Sciatic nerve (tissue), 2 donors: ENCODE measurements around the gene FN1. TPM values are rescaled to one million over a fixed set of nuclear protein-coding genes. Genes with fewer than 3 reads are reported as not detected.

Source experiments
- ATAC-seq: fragments of 200-7000 bp; cut with Tn5 transposase; one replicate; pipeline ENCODE4 v1.9.1; 2020; ENCODE audit warnings: mild to moderate bottlenecking, moderate library complexity
- DNase-seq: peaks from one replicate; pipeline ENCODE4 v3.0.0-alpha.2; 2020; ENCODE audit warnings: low spot score
- intact Hi-C: fragments of 100-400 bp; cut with DNase I; formaldehyde crosslinking; loops from one replicate; pipeline ENCODE4 v1.14.2; 2022
- total RNA-seq: library from RNA; stranded (reverse); fragmentation: NEBNext Ultra II Directional; extraction: Animal tissue kit (Norgen Biotek cat#: 25700); gene quantifications from one replicate; pipeline ENCODE4 v1.2.1, GENCODE V29; 2021
- donor health status: DM: no; HTN: no; CAD: no.
- donor health status: DM: no; HTN: no; CAD: no.

The FN1 gene
- total RNA-seq, 1 donor from 2014 or later, result 986 TPM

DNA sequence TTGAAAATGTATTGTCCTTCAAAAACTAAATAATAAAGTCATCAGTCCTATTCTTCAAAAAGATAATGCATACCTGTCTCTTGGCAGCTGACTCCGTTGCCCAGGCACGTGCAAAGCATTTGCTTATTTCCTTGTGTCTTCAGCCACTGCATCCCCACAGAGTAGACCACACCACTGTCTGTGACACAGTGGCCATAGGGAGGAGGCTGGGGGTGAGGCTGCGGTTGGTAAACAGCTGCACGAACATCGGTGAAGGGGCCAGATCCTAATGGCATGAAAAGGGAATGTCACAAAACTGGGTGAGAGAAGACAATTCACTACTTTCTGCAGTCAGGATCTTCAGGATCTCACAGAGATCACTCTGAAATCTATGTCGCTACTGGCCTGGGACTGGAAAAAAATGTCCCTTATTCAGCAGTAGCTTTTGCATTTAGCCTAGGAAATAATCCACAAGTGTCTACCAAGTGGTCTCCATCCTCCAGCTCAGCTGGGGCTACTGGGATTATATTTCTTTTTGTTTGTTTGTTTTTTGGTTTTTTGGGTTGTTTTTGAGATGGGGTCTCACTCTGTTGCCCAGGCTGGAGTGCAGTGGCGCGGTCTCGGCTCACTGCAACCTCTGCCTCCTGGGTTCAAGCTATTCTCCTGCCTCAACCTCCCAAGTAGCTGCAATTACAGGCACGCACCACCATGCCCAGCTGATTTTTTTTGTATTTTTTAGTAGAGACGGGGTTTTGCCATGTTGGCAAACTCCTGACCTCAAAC lies 10.7 kb downstream of the FN1 start:
- DNase-seq, result no peak
- intact Hi-C loops, result no loop called here
- peak; percentile 37 for ATAC-seq

DNA sequence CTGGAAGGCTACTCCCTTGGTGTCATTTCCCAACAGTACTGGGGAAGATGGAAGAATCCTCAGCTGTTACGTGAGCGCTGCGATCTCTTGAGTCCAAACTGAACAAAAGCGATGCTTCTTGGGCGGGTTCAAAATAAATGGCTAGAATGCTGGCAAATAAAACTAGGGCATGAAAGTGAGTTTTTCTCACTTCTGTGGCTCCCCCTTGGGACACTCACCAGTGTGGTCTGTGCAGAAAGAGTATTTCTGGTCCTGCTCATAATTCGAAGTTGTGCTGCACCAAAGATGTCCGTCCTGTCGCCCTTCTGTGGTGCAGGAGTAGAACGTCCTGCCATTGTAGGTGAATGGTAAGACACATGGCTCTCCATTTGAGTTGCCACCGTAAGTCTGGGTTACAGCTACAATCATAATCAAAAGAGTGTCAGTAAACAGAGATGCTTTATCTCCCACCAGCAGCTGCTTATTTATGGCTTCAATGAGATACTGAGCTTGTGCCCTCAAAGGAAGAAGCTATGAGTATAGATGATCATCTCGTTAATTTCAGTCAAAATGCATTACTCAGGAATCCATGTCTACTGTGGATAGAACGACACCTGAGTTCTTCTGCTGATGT lies 11.8 kb downstream of the FN1 start:
- DNase-seq (no peak), ATAC-seq (peak; percentile 54)
- intact Hi-C loops, result no loop called here

DNA sequence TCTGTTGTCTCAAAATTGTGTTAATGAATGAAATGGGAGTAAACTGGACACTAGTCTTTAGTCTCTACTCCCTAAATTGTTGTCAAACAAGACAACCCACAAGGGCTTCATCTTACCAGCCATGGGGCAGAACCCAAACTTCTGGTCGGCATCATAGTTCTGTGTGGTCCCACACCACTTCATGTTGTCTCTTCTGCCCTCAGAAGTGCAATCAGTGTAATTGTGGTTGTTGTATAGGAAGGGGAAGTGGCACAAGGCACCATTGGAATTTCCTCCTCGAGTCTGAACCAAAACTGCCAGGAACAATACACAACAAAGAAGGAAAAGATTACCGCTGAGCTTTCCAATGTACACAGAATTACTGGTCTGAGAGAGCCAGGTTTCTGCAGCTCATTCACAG lies 12.6 kb downstream of the FN1 start:
- intact Hi-C loops, result no loop called here
- no peak for DNase-seq
- peak; percentile 8 for ATAC-seq

DNA sequence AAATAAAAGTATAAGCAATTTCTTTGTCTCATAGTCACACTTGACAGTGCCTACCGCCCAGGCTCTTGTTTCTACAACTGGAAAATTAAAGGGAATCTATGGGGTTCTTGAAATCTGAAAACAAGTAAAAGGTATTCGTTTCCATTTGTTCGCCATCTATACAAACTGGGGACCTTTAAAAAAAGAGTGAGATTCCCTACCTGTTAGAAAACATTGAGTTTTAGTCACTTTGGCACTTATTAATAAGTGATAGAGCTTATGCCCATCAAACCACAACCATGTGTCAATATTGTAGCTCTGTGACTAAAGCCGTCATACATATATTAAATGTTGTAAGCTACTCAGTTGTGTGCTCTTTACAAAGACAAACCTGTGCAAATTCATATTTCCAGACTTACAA lies 13.2 kb downstream of the FN1 start:
- ATAC-seq (no peak), DNase-seq (no peak)
- intact Hi-C loops, result no loop called here

DNA sequence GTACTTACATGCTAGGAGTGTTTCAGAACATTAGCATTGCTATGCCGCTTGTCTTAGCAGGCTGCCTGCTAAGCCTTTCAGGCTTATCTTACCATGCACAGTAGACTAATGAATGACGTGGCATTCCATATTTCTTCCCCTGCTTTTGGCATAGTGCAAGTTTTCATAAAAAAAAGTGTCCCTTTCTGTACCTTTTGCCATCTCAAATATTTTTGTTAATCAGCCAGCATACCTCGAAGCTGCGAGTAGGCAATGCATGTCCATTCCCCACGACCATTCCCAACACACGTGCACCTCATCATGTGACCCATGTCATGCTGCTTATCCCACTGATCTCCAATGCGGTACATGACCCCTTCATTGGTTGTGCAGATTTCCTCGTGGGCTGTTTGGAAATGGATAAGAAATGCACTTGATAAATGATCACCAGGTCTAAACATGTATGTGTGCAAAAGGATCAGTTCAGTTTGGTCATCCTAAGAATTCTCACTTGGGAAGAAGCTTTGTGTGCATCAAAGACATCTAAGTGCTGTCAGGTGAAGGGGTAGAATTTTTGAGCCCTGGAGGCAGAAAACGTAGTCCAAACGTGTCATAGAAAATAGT lies 13.9 kb downstream of the FN1 start:
- ATAC-seq (no peak), DNase-seq (no peak)
- intact Hi-C loops, result no loop called here

DNA sequence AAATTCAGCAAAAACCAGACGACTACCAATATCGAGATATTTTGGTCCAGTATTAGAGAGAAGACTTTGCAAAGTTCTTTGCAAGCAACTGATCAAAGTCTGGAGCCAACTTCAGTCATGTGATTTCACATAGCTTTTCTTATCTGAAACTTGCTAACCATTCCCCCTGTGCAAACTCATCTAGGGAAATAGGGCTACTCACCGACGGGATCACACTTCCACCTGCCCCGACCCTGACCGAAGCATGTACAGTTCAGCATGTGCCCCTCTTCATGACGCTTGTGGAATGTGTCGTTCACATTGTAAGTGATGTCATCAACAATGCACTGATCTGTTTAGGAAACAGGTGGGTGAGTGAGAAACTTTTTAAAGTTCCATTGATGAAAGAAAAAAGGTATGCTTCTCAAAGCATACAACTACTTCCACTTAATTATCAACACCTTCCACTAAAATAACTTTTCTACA lies 15.4 kb downstream of the FN1 start:
- DNase-seq (no peak), ATAC-seq (no peak)
- intact Hi-C loops, result no loop called here

DNA sequence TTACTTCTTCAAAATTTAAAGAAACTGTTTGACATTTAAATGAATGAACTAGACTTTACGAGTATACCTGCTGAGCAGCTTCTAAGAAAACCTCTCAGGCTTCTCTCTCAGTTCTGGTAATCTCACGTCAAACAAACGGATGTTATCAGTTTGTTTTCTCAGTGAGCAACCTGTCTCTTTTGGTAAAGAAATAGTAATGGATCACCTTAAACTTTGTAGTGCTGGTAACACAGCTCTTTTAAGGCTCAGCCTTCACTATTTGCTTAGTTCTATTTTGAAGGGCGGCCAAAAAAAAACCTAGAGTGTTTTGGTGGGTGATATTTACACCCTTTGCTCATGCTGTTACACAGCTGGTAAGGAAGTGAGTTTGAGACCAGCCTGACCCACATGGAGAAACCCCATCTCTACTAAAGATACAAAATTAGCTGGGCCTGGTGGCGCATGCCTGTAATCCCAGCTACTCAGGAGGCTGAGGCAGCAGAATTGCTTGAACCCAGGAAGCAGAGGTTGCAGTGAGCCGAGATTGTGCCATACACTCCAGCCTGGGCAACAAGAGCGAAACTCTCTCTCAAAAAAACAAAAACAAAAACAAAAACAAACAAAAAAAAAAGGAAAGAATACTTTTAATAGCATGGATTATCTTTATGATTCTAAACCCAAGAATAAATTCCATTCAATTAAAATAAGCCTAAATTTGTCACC lies 15.9 kb downstream of the FN1 start:
- ATAC-seq (no peak), DNase-seq (no peak)
- intact Hi-C loops, result no loop called here

DNA sequence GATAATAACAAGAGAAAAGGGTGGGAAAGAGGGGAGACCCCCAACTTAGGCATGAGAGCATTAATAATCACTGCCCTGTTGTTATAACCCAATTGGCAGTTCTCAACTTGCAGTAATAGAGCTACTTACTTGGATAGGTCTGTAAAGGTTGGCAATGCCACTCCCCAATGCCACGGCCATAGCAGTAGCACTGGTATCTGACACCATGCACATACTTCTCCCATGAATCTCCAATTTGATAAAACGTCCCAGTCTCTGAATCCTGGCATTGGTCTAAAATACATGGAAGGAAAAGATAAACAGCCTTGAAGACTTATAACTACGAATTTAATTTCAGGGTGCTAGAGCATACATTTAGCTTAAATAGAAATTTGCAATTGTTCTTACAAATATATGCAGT lies 16.8 kb downstream of the FN1 start:
- DNase-seq, result no peak
- intact Hi-C loops, result no loop called here
- ATAC-seq, result no peak

DNA sequence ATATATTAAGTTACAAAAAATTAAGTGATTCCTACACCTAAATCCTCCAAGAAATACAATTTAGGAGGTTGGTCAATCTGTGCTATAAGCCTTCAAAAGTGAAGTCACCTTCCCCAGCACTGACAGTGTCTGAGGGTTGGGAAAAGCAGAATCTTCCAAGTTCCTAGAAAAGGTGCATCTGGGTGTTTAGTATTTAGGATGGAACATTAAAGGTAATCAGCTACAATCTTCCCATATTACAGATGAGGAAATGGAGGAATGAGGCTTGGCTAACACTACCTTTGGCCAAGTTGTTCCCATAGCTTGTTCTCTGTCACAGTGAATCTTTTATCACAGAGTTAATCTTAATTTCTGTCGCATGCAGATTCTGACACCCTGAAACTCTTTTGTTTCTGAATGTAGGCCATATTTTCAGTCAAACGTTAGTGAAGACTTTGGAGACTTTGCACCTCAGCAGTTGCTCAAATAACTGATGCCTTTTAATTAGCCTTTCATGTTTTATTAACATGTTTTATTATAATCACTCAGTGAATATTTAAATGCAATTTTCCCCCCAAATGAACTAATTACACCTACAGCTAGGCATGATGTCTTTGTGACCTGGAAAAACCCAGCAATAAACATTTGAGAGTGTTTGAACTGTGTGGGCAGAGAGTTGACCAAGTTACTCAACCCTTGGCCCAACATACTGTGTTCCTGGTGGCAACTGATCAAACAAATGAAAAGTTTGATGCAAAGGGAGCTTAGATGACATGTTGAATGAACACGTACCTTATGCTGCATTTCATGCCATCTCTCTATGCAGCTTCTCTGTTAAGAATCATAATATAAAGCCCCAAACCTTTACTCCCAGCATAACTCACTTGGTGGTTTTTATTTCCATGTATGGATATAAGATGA lies 17.6 kb downstream of the FN1 start:
- no peak for DNase-seq
- no peak for ATAC-seq
- intact Hi-C loops, result no loop called here

DNA sequence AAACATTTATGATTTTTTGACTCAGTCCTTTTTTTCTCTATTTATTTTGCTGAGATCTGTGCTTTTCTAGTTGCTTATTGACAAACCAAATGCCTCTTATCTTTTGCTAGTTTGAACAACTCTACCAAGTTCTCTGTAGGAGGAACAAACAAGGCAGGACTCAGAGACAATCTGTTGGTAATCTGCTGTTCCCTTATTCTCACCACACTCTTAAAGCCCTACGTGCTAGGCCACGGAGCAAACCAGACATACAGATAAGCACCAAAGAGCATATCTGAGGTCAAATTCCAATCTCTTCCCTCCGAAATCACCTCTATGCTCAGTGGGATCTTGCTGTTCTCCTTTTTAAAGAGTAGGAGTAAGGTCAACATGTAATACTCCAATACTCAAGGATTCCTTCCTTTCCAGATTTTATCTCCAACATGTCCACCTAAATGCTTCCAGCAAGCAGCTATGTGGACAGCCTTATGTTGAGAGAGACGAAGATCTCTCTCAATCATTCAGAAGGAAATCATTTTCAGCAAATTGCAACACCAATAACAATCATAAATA lies 18.4 kb downstream of the FN1 start:
- ATAC-seq (no peak), DNase-seq (no peak)
- intact Hi-C loops, result no loop called here

DNA sequence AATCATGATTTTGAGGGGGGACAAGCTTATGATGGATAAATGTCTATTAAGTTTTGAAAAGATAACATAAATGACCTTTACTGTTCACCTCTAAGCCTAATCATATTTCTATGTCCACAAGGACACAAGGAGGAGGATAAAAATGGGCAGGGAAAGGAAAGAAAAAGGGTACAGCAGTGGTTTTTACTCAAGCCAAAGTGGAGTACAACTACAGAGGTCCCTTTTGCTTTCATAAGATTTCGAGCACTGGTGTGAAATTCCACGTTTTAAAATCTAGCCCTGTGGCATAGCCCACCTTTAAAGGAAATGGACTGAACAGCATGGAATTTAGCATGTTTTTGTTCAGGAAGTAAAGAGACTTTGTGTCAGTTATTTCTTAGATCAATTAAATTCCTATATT lies 19.2 kb downstream of the FN1 start:
- intact Hi-C loops, result no loop called here
- ATAC-seq (no peak), DNase-seq (no peak)

DNA sequence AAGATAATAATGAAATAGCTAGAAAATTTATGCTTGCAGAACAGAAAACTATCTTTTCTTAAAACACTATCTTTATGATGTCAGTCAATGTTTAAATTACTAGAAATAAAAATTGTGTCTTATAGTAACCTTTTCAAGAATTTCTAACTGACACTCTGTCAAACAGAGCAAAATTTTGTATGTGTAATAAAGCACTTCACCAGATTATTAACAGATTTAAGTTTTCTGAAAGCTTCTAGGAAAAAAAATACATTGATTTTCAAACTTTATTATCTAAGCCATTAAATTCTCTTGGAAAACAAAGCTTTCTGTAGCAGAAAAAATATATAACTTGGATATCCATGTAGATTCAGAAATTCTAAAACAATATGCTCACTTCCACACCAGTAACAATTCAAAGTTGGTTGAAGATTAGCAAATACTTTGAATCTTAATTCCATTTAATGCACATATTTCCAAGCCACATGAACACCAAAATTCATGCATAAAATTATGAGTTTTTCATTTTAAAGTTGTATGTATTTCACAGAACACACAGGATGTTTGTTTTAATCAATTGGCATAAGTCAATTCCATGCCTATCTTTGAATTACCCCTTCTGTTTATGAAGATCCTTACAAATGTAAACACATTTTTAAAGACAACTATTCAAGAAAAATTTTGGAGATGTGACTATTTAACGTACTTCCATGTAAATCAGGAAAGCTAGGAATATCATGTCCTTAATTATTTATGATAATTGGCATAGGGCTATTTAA lies 19.9 kb downstream of the FN1 start:
- no peak for DNase-seq
- ATAC-seq, result no peak
- intact Hi-C loops, result no loop called here

DNA sequence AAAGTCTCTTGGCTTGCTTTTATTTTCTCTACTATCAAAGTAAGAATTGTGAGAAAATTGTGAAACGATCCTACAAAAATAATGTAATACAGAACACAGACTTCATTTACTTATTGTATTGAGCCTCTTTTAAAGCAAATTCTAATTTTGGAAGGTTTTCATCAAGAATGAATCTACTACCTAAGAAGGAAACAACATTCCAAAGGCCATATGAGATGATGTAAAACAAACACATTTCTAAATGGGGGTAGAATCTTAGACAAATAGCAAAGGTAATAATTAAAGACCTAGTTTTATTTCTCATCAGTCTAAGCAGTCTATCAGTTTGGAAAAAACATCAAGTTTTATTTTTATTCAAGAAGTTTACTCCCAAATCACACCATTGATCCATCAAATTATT lies 20.6 kb downstream of the FN1 start:
- DNase-seq (no peak), ATAC-seq (no peak)
- intact Hi-C loops, result no loop called here

DNA sequence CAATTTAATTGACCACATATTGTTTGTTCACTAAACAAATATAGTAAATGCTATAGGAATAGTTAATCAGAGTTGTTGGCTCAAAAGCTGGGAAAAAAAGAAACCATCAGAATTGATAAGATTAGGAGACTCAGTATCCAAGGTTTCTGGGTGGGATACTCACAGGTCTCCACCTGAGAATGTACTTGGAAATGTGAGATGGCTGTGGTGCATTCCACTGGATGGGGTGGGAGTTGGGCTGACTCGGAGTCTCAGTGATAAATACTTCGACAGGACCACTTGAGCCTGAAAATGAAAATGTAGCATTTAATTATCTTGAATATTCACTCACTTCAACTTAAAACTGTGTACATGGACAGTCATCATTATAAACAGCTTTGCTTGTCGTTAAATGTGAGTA lies 21.2 kb downstream of the FN1 start:
- DNase-seq, result no peak
- no peak for ATAC-seq
- intact Hi-C loops, result no loop called here

DNA sequence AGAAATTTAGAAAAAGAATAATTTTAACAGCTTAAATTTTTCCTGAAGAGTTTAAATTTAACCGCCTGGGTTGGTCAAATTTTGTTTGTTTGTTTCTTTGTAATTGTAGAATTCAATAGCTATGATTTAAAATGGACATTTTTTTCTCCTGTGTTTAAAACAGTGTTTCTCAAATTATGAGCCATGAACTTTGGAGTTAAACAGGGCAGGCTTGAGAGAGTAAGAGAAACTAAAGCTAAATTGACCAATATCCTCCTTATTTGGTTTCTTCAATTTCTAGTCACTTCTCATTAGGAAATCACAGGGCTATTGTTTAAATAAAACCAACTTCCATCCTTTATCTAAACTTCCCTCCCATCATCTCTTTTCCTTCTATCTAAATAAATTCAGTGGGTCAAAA lies 21.9 kb downstream of the FN1 start:
- ATAC-seq, result no peak

DNA sequence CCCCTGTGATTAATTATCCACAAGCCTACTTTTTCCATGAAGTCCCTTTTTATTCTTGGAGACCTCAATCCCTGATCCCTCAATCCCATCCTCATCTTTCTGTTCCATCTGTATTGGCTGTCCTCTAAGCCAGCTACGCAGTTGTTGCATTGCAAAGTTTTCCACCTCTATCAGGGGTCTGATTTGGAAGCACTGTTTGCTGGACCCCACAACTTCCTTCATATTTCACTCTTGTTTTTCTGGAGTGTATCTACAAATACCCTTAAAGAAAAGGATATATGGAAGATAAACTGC lies 22.4 kb downstream of the FN1 start:
- intact Hi-C loops, result no loop called here
- DNase-seq (no peak), ATAC-seq (no peak)

More for the DNA sequence above, 21.9 kb downstream of the FN1 start:
- no peak for DNase-seq
- intact Hi-C loops, result no loop called here

DNA sequence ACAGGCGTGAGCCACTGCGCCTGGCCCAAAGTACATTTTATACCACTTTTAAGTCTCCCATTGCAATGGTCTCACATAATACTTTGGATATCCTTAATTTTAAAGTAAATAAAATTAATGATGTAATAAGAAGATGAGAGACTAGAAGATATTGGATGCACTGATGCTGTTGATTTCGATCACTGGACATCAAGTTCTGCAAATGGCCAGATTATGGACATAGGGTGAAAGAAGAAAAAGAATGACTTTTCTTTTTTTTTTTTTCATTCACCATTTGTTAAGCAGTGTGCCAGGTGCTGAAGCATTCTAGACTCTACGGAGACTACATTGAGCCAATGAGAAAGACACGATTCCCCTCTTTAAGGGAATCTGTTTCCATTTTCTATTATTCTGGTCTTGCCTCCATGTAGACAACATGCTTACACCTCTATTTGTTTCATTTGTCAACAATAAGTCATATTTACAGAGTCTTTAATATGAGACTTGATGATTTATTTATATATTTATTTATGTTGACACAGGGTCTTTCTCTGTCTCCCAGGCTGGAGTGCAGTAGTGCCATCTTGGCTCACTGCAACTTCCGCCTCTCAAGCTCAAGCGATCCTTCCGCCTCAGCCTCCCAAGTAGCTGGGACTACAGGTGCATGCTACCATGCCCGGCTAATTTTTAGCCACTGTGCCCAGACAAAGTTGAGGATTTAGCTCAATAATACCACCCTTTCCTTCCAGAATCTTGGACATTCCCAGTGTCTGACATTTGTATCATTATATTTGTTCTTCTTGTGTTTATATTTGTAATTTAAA lies 23.7 kb downstream of the FN1 start:
- ATAC-seq (no peak), DNase-seq (no peak)
- intact Hi-C loops, result no loop called here

DNA sequence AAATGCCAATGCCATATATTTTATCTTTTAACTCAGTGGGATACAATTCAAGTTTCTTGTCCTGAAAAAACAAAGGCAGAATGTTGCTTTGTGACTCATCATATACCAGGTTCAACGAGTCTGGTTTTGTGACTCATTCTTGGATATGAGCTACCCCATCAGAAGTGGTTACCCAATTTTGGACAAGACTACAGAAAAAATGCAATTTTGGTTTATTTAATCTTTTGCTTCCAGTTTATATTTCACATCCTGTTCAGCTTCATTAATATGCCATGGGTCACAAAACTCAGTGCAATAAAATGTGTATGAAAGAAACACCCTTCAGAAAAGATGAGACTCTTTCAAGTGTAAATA lies 25.0 kb downstream of the FN1 start:
- ATAC-seq (peak; percentile 71), DNase-seq (no peak)
- intact Hi-C loops, result no loop called here
